ENCODE data around the gene ASGR1.

GRCh38 chr17:7218166-7218565 lies 39.0 kb upstream of the ASGR1 start:
- no peak for TF ChIP-seq ZNF121 (tag by site-specific recombination; IDR thresholded peaks at IDR 0.05)
- no peak for TF ChIP-seq ZNF239 (tag by site-specific recombination; IDR thresholded peaks at IDR 0.05)
- TF ChIP-seq CTCF (tag by site-specific recombination; IDR thresholded peaks at IDR 0.05) = no peak
- TF ChIP-seq ZNF138 (tag by site-specific recombination; IDR thresholded peaks at IDR 0.05; ENCODE audit: borderline replicate concordance) = no peak
- TF ChIP-seq ZSCAN30 (tag by site-specific recombination; IDR thresholded peaks at IDR 0.05) = no peak
- no peak for TF ChIP-seq ZNF223 (tag by site-specific recombination; IDR thresholded peaks at IDR 0.05)
- TF ChIP-seq HIC1 (tag by site-specific recombination; IDR thresholded peaks at IDR 0.05) = no peak
- TF ChIP-seq ZNF843 (tag by site-specific recombination; IDR thresholded peaks at IDR 0.05) = no peak
- TF ChIP-seq TCF7L2 (IDR thresholded peaks at IDR 0.05; ENCODE audit: borderline replicate concordance, low read depth, low read length) = no peak
- TF ChIP-seq GLI4 (tag by site-specific recombination; IDR thresholded peaks at IDR 0.05) = no peak
- TF ChIP-seq ZNF776 (tag by site-specific recombination; IDR thresholded peaks at IDR 0.05; ENCODE audit: borderline replicate concordance) = no peak

Measured in HEK293 (cell line).